HFFc6 (cell line): ENCODE measurements around the gene GPR142. TPM values are rescaled to one million over a fixed set of nuclear protein-coding genes. Genes with fewer than 3 reads are reported as not detected.

Source experiments
- DNase-seq: peaks from one replicate; pipeline ENCODE4 v3.0.0-alpha.2; 2018
- H3K27ac Mint-ChIP-seq: 2 replicates; pipeline ENCODE4 v1.8.0; 2020; ENCODE audit warnings: mild to moderate bottlenecking, mixed read lengths
- H3K27me3 Mint-ChIP-seq: 2 replicates; pipeline ENCODE4 v1.8.0; 2021; ENCODE audit warnings: mild to moderate bottlenecking, moderate library complexity, mixed read lengths; ENCODE audit not compliant: insufficient read depth
- H3K36me3 Mint-ChIP-seq: 2 replicates; pipeline ENCODE4 v1.8.0; 2021; ENCODE audit warnings: low read depth, mixed read lengths
- H3K4me1 Mint-ChIP-seq: 2 replicates; pipeline ENCODE4 v1.8.0; 2020; ENCODE audit warnings: low read depth, mixed read lengths
- H3K4me3 Mint-ChIP-seq: 2 replicates; pipeline ENCODE4 v1.8.0; 2020; ENCODE audit warnings: mild to moderate bottlenecking, moderate library complexity, mixed read lengths
- H3K9me3 Mint-ChIP-seq: 2 replicates; pipeline ENCODE4 v1.8.0; 2020; ENCODE audit warnings: mild to moderate bottlenecking, mixed read lengths
- CTCF ChIP-seq: fragments of 200-600 bp; sonication (generic); IDR thresholded peaks from 2 replicates; pipeline ENCODE4 v1.5.0; 2021; ENCODE audit warnings: antibody characterized with exemption, mild to moderate bottlenecking
- total RNA-seq, 6 experiments: library from RNA; stranded (reverse); fragmentation: NEBNext Ultra II Directional; extraction: Animal tissue kit (Norgen Biotek cat#: 25700); gene quantifications; 2 replicates in 1 of 6; 3 replicates in 5 of 6; pipeline ENCODE4 v1.2.3, GENCODE V29; 2021

Gene GPR142
- total RNA-seq, 6 experiments from 2014 or later: not detected

GRCh38 chr17:74410001-74410443, 42.7 kb downstream of the GPR142 start:
- Mint-ChIP-seq H3K4me1 (no peaks in the 10 kb centered on the region), H3K36me3 (peaks cover 10% of the 10 kb centered on the region; the same call in 1 of the 2 replicates), H3K27ac (no peak overlapping the region), H3K27me3 (no peaks in the 10 kb centered on the region), H3K9me3 (peaks cover 52% of the 10 kb centered on the region), H3K4me3 (no peak overlapping the region)
- DNase-seq: no peak
- TF ChIP-seq CTCF: no peak

GRCh38 chr17:74412581-74412980, 45.3 kb downstream of the GPR142 start:
- no peak for DNase-seq
- peaks cover 57% of the 10 kb centered on the region for H3K9me3 Mint-ChIP-seq
- no peak overlapping the region for H3K4me3 Mint-ChIP-seq
- H3K36me3 Mint-ChIP-seq: peaks cover 10% of the 10 kb centered on the region; the same call in 1 of the 2 replicates
- H3K27me3 Mint-ChIP-seq: peaks cover 2% of the 10 kb centered on the region; the same call in 1 of the 2 replicates
- TF ChIP-seq CTCF: no peak
- no peak overlapping the region for H3K27ac Mint-ChIP-seq
- H3K4me1 Mint-ChIP-seq: no peaks in the 10 kb centered on the region

GRCh38 chr17:74413491-74413890, 46.2 kb downstream of the GPR142 start:
- peaks cover 10% of the 10 kb centered on the region; the same call in 1 of the 2 replicates for H3K36me3 Mint-ChIP-seq
- H3K4me3 Mint-ChIP-seq: no peak overlapping the region
- H3K27ac Mint-ChIP-seq: no peak overlapping the region
- H3K9me3 Mint-ChIP-seq: peaks cover 66% of the 10 kb centered on the region
- peaks cover 2% of the 10 kb centered on the region; the same call in 1 of the 2 replicates for H3K27me3 Mint-ChIP-seq
- no peak for TF ChIP-seq CTCF
- DNase-seq: no peak
- H3K4me1 Mint-ChIP-seq: no peaks in the 10 kb centered on the region

- peaks cover 10% of the 10 kb centered on the region; the same call in 1 of the 2 replicates for H3K36me3 Mint-ChIP-seq
- peaks cover 2% of the 10 kb centered on the region; the same call in 1 of the 2 replicates for H3K27me3 Mint-ChIP-seq
- H3K4me1 Mint-ChIP-seq: no peaks in the 10 kb centered on the region
- TF ChIP-seq CTCF: no peak
- DNase-seq: no peak
- H3K4me3 Mint-ChIP-seq: no peak overlapping the region
- peaks cover 74% of the 10 kb centered on the region for H3K9me3 Mint-ChIP-seq
- no peak overlapping the region for H3K27ac Mint-ChIP-seq
These were observed 47.2 kb downstream of the GPR142 start for GRCh38 chr17:74414510-74414909.

- no peak overlapping the region for H3K27ac Mint-ChIP-seq
- H3K27me3 Mint-ChIP-seq: peaks cover 2% of the 10 kb centered on the region; the same call in 1 of the 2 replicates
- H3K9me3 Mint-ChIP-seq: peaks cover 77% of the 10 kb centered on the region
- no peak for TF ChIP-seq CTCF
- no peak for DNase-seq
- H3K4me1 Mint-ChIP-seq: no peaks in the 10 kb centered on the region
- no peak overlapping the region for H3K4me3 Mint-ChIP-seq
- H3K36me3 Mint-ChIP-seq: peaks cover 6% of the 10 kb centered on the region; the same call in 1 of the 2 replicates
These were observed 48.5 kb downstream of the GPR142 start for GRCh38 chr17:74415608-74416396.
